NOMO-1 (cell line): ENCODE results near the gene SLC7A8.
"Not testable (repeated sequence)": the region's sequence is repeated elsewhere in the genome, so short reads cannot be mapped to it uniquely, and the experiment has no call there.

Experiments used
- DNase-seq, 2 experiments: peaks; one replicate each; lab custom pipeline; 2025; ENCODE audit not compliant: unreplicated experiment in 2 of 2; lab: John Stamatoyannopoulos, UW

SLC7A8 gene

DNA sequence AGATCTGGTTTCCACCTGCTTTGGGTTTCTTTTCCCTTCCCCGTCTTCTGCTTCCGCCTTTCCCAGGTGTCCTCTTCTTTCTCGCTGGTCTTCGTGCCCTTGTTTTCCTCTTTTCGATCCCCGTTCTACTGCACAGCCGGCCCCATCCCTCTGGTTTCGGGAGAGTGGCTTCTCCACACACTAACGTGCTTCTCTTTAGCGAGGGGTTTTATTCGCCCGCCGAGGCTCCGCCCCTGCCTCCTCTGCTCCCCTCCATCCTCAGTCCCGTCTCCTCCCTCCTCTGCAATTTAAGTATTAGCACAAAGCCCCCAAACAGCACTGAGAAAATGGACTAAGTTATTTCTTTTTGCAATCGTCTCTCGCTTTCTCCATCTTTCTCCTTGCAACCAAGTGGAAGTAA lies at the start of gene SLC7A8:
SLC7A8 (minus strand) TSS at position 182 of the 400 bp plus-strand sequence. CDS start 746 bp downstream, outside the sequence.
- no peak for DNase-seq

DNA sequence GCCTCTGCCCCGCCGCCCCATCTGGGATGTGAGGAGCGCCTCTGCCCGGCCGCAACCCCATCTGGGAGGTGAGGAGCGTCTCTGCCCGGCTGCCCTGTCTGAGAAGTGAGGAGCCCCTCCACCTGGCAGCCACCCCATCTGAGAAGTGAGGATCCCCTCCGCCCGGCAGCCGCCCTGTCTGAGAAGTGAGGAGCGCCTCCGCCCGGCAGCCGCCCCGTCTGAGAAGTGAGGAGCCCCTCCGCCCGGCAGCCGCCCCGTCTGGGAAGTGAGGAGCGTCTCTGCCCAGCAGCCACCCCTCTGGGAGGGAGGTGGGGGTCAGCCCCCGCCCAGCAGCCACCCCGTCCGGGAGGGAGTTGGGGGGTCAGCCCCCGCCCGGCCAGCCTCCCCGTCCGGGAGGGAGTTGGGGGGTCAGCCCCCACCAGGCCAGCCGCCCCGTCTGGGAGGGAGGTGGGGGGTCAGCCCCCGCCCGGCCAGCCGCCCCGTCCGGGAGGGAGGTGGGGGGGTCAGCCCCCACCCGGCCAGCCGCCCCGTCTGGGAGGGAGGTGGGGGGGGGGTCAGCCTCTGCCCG lies 48.9 kb upstream of the SLC7A8 start:
- DNase-seq, result not testable (repeated sequence)

DNA sequence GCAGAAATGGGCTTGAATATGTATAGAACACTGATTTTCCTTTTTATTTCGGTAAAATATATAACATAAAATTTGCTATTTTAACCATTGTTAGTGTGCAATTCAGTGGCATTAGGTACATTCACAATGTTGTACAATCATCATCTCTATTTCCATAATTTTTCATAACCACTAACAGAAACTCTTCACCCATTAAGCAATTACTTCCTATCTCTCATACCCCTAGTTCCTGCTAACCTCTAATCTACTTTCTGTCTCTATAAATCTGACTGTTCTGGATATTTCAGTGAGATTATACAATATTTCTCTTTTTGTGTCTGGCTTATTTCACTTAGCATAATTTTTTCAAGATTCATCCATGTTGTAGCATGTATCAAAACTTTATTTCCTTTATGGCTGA lies 45.4 kb upstream of the SLC7A8 start:
- peak; percentile 4 to 75 for DNase-seq

DNA sequence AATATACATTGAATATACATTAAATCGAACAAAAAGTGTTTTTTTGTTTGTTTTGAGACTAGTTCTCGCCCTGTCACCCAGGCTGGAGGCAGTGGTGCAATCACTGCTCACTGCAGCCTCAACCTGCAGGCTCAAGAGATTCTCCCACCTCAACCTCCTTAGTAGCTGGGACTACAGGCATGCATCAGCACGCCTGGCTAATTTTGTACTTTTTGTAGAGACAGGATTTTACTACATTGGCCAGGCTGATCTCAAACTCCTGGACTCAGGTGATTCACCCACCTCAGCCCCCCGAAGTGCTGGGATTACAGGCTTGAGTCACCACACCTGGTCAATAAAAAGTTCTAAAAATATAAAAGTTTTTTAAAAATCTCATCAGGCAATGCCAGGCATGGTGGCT lies 44.1 kb upstream of the SLC7A8 start:
- no peak for DNase-seq

DNA sequence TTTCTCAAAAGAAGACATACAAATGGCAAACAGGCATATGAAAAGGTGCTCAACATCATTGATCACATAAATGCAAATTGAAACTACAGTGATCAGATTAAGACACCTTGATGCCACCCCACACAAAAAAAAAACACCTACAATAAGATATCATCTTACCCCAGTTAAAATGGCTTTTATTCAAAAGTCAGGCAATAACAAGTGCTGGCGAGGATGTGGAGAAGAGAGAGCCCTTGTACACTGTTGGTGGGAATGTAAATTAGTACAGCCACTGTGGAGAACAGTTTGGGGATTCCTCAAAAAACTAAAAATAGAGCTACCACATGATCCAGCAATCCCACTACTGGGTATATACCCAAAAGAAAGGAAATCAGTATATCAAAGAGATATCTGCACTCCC lies 41.5 kb upstream of the SLC7A8 start:
- not testable (repeated sequence) for DNase-seq

DNA sequence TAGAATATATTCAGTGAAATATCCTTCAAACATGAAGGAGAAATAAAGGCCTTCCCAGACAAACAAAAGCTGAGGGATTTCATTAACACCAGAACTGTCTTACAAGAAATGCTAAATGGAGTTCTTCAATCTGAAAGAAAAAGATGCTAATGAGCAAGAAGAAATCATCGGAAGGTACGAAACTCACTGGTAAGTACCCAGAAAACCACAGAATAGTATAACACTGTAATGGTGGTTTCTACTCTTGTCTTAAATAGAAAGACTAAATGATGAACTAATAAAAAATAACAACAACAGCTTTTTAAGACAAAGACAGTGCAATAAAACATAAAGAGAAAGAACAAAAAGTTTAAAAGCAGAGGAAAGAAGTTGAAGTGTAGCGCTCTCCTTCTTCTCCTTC lies 35.6 kb upstream of the SLC7A8 start:
- no peak for DNase-seq

DNA sequence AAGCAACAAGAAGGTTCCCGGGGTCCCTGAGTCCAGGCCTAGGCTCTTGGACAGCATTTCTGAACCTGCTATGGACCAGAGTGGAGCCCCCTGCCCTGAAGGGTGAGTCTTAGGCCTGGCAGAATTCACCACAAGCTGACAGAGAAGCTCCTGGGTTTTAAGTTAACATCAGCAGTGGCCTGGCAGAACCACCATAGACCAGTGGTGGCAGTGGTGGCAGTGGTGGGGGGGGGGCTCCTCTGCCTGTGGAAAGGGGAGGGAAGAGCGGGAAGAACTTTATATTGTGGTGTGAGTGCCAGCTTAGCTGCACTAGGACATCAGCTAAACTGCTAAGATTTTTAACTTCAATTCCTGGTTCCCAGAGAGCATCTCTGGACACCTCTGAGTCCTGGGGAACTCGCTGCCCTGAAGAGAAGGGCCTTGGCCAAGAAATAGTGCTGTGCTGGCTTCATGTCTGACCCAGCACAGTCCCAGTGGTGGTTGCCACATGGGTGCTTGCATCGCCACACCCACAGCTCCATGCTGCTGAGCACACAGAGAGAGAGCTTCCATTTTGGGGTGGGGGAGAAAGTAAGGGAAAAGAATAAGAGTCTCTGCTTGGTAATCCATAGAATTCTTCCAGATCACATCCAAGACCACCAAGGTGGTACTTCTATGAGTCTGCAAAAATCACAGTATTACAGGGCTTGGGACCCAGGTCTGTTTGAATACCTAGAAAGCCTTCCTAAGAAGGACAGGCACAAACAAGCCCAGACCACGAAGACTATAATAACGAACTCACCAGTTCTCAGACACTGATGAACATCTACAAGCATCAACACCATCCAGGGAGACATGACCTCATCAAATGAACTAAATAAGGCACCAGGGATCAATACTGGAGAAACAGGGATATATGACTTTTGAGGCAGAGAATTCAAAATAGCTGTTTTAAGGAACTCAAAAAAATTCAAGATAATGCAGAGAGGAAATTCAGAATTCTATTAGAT lies 33.9 kb upstream of the SLC7A8 start:
- no peak for DNase-seq

DNA sequence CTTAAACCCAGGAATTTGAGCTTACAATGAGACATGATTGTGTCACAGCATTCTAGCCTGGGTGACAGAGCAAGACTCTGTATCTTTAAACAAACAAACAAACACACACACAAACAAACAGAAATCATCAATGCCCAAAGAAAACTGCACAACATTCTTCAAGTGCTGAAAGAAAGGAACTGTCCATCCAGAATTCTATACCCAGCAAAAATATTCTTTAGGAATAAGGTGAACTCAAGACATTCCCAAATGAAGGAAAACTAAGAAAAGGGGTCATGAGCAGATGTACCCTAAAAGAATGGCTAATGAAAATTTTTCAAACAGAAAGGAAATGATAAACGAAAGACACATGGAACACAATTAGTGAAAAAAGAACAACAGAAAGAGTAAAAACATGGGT lies 32.0 kb upstream of the SLC7A8 start:
- no peak for DNase-seq

DNA sequence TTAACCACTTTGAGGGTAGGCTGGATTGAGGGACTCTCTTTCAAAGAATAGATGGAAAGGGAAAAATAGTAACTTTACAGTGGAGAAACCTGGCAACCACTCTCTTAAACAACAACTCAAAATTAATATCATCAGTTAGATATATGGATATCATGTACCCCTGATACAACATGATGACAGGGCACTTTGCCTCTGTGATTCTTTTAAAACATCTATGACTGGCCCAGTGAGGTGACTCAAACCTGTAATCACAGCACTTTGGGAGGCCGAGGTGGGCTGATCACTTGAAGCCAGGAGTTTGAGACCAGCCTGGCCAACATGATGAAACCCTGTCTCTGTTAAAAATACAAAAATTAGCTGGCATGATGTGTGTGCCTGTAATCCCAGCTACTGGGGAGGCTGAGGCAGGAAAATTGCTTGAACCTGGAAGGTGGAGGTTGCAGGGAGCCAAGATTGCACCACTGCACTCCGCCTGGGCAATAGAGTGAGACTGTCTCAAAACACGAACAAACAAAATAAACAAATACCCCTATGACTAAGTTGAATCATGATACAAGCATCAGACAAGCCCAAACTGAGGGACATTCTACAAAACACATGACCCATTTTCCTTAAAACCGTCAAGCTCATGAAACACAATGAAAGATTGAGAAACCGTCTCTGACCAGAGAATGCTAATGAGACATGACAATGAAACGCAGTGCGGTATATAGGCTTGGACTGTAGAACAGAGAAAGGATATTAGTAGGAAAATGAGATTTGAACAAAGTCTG lies 26.4 kb upstream of the SLC7A8 start:
- DNase-seq, result no peak

DNA sequence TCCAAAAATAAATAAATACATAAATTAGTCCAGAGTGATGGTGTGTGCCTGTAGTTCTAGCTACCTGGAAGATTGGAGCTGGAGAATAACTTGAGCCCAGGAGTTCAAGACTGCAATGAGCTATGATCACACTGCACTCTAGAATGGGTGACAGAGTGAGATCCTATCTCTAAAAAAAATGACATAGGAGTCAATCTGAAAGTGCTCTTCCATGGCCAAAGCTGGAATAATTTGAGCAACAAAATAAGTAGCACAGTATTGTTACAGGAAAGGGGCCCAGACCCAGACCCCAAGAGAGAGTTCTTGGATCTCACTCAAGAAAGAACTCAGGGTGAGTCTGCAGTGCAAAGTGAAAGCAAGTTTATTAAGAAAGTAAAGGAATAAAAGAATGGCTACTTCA lies 24.9 kb upstream of the SLC7A8 start:
- DNase-seq, result no peak

DNA sequence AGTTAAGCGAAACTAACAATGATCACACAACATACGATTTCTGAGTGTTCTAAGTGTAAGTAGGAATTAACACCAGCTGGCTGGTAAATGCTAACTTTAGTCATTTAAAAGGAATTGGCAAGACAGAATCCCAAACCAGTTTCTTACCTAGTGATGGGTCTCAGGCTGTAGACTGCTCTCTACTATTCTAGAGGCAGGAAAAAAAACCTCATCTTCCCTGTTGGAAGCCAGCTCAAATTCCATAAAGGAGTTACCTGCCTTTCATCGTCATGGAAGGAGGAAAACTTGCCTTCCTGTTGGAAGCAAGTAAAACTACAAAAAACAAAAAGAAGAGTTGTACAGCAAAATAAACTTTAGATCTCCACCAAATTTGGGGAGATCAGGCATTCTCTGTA lies 23.7 kb upstream of the SLC7A8 start:
- no peak for DNase-seq

DNA sequence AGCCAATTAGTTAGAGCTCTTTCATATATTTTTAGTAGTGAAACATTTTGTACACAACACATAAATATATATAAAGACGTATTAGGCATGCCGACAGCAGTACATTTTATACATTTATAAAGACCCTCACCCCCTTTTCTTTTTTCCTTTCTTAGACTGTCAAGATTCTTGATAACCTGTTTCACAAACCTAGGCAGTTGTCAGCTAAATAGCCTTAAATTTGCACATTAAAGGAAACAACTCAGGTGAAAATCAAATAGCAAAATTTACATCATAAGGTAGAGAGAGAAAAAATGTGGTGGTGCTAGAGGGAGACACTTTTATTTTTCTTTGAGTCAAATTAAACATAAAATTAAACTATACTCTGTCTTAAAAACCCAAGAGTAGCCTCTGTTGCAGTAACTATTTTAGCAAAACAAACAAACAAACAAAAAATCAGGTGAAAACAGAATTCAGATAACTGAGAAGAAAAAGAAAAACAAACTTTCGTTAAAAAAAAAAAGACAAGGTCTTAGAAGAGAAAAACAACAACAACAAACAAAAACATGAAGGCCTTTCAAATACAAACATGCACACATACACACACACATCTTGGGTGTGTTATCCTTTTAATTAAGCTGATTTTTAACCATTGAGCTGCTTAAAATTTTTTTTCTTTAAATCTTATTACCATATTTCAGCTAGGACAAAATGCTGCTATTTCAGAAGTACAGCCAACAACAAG lies 23.1 kb upstream of the SLC7A8 start:
- DNase-seq, result no peak

DNA sequence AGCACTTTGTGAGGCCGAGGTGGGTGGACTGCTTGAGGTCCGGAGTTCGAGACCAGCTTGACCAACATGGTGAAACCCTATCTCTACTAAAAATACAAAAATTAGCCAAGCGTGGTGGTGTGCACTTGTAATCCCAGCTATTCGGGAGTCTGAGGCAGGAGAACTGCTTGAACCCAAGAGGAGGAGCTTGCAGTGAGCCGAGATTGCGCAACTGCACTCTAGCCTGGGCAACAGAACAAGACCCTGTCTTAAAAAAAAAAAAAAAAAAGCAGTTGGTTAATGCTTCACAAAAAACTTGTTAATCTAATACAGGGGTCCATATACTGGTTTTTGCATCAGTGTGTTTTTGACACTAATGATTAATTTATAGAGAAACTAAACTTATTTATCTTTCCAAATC lies 18.5 kb upstream of the SLC7A8 start:
- no peak for DNase-seq

DNA sequence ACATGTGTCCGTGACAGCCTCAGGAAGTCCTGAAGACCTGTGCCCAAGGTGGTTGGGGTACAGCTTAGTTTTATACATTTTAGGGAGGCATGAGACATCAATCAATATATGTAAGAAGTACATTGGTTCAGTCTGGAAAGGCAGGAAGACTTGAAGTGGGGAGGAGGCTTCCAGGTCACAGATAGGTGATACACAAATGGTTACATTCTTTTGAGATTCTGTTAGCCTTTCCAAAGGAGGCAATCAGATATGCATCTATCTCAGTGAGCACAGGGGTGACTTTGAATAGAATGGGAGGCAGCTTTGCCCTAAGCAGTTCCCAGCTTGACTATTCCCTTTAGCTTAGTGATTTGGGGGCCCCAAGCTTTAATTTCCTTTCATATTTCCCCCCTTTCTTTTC lies 15.7 kb upstream of the SLC7A8 start:
- not testable (repeated sequence) for DNase-seq

DNA sequence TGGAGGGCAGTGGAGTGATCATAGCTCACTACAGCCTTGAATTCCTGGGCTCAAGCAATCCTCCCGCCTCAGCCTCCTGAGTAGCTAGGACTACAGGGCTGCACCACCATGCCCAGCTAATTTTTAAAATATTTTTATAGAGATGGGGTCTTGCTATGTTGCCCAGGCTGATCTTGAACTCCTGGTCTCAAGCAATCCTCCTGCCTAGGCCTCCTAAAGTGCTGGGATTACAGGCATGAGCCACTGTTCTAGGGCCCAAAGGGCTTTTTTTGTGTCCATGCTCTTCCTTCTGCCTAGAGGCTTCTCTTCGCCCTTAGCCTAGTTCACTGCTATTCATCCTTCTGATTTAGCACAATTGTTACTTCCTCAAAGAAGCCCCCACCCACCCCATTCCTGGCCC lies 13.0 kb upstream of the SLC7A8 start:
- DNase-seq, result not testable (repeated sequence)

DNA sequence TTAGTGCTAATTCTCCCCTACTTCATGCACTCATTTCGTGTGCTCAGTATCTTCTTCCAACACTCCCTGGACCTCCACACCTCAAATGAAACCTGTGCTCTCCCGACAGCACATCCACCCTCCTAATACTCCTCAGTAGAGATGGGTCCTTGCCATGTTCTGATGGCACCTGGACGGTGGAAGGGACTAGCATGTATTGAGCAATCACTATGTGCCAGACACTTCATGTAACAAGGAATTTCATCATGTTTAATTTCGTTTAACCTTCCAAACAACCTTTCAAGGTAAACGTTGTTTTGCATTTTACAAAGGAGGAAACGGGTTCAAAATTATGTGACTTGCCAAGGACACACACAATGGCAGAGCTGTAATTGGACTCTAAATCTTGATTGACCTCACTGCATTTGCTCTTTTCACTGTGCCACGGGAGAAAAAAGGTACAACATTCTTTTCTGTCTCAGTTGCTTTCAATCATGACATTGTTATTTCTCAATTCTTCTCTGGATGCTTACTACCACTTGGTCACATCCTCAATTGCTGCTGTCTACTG lies 12.2 kb upstream of the SLC7A8 start:
- DNase-seq, result no peak

DNA sequence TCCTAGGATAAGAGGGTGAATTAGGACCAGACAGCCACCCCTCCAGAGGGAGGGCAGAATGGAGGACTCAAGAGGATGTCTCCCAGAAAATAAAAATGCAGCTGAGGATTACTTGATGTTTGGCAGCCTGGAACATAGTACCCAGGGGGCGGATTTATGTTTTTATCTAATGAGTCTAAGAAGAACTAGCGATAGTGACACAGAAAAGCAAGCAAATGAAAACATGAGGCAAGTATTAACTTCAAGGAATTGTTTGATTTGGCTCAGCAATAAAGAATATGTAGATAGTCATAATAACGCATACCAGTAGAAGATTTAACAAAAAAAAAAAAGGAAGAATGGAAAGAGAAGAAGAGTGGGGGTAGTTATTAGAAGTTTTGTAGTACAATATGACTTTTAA lies 10.0 kb upstream of the SLC7A8 start:
- no peak for DNase-seq

DNA sequence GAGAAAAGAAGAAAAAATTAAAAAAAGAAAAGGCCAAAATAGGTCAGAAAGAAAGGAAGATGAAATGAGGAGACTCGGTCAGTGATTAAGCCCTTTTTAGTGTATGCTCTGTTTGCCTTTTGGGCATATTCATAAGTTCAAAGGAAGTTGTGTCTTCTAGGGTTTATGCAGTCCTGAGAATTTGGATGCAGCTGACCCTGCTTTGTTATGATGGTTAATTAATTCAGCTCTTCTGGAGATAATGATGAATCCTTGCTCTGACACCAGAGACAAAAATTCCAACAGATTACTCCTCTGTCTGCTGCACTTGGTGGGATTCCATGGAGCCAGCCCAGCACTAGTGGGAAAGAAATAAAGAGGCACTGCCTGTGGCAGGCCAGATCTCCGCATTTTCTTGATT lies 4.5 kb upstream of the SLC7A8 start:
- DNase-seq, result no peak

DNA sequence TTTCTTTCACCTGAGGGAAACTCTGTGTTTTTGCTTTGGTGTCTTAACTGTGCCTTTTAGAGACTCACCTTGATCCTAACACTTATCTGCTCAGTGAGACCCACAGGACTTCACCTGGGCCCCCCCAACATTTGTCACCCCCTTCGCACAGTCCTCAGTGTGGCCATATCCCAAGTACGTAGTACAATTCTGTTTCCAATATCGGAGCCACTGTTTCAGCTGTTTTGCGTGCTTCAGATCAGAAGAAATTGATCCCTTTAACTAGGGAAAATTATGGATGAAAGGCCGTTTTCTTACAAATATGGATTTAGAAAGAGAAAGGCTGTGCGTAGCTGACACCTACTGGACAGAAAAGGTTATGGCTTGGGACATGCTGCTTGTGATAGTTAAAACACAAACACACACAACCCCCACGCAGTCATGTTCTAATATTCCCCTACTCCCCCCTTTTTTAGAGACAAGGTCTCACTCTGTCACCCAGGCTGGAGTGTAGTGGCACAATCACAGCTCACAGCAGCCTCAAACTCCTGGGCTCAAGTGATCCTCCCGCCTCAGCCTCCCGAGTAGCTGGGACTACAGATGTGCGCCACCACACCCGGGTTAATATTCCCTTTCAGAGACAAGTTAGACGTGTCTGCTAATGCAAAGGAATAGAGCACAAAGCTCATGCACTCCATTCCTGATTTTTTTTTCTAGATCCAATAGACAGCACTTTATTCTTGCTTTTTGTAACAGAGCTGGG lies 3.6 kb upstream of the SLC7A8 start:
- DNase-seq, result peak; percentile 39 to 53

DNA sequence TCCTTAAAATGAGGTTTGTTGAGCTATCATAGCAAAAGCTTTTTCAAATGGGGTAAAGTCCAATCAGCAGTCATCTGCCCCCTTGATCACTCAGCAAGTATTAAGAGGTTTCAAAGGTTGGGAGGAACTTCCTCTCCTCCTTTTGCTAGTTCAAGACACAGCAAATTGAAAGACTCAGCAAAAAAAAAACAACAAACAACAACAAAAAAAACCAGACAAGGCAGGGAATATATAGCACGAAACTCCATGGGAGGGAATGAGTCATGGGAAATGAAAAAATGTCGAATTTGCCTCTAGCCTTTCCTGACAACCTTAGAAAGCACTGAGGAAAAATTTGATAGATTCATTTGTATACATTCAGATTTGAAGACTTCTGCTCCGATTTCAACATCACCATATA lies 1.6 kb upstream of the SLC7A8 start:
- no peak for DNase-seq
